Endothelial cell of umbilical vein (primary cell): ENCODE results near the gene GCNT2. TPM values are rescaled to one million over a fixed set of nuclear protein-coding genes. Genes with fewer than 3 reads are reported as not detected.

ENCODE experiments used
- BruUV-seq: library from RNA; stranded (reverse); fragments of 400-500 nt; replicated peaks from 2 replicates; lab custom pipeline; 2021; lab: Mats Ljungman, UMichigan
- CTCF ChIA-PET: fragments of 300-600, 350-600 bp; sonication (Branson Sonifier 250); formaldehyde crosslinking; loops from one replicate; lab custom pipeline; 2021; ENCODE audit warnings: antibody characterized with exemption, inconsistent platforms; lab: Charles Lee
- POLR2A ChIA-PET: fragments of 300-600, 350-600 bp; sonication (Branson Sonifier 250); formaldehyde crosslinking; loops from one replicate; lab custom pipeline; 2021; ENCODE audit warnings: antibody characterized with exemption, inconsistent platforms; lab: Charles Lee
- DNase-seq: peaks from one replicate; pipeline ENCODE4 v3.0.0-alpha.2; 2011; ENCODE audit warnings: low read depth, low spot score
- FAIRE-seq: peaks from 2 replicates; lab custom pipeline; 2011; peaks lifted over from hg19 to GRCh38; lab: Jason Lieb, UNC
- H2AFZ ChIP-seq: 2 replicates; pipeline ENCODE4 v1.6.0; 2012; ENCODE audit warnings: low read depth, low read length, control low read depth, inconsistent platforms
- H3K27ac ChIP-seq: 2 replicates; pipeline ENCODE4 v1.5.1; 2011; ENCODE audit warnings: low read depth, mild to moderate bottlenecking, control low read depth, low read length, moderate library complexity; ENCODE audit not compliant: insufficient read depth
- H3K27me3 ChIP-seq, 2 experiments: 2 replicates each; pipeline versions ENCODE4 v1.6.0 to v1.6.1; 2011; ENCODE audit warnings: low read length in 2 of 2, mixed read lengths in 1 of 2; ENCODE audit not compliant: control insufficient read depth in 2 of 2, insufficient read depth in 2 of 2
- H3K36me3 ChIP-seq, 2 experiments: 2 replicates in 1 of 2; 3 replicates in 1 of 2; pipeline ENCODE4 v1.5.1; 2011; ENCODE audit warnings: low read length in 2 of 2, mild to moderate bottlenecking in 1 of 2, moderate library complexity in 1 of 2; ENCODE audit not compliant: control insufficient read depth in 2 of 2, insufficient read depth in 2 of 2; ENCODE audit errors: extremely low read depth in 1 of 2
- H3K4me1 ChIP-seq: 3 replicates; pipeline ENCODE4 v1.5.1; 2011; ENCODE audit warnings: mild to moderate bottlenecking, low read length; ENCODE audit not compliant: control insufficient read depth, insufficient read depth; ENCODE audit errors: extremely low read depth
- H3K4me2 ChIP-seq: 2 replicates; pipeline ENCODE4 v1.6.1; 2011; ENCODE audit warnings: low read length, control low read depth, mixed read lengths; ENCODE audit not compliant: insufficient read depth
- H3K4me3 ChIP-seq, 3 experiments: fragments of 200-600 bp in 1 of 3; sonication (generic), shearing (Covaris generic) in 1 of 3; replicated peaks in 1 of 3; 2 replicates each; pipeline ENCODE4 v1.5.1; 2011 to 2016; ENCODE audit warnings: control low read depth in 3 of 3, low read length in 3 of 3, mild to moderate bottlenecking in 2 of 3, inconsistent platforms in 1 of 3, low read depth in 1 of 3, moderate library complexity in 1 of 3; ENCODE audit not compliant: insufficient read depth in 1 of 3
- H3K79me2 ChIP-seq: 2 replicates; pipeline ENCODE4 v1.6.0; 2012; ENCODE audit warnings: low read length, inconsistent platforms; ENCODE audit not compliant: control insufficient read depth, insufficient read depth
- H3K9ac ChIP-seq: replicated peaks from 2 replicates; pipeline ENCODE3; 2011; ENCODE audit warnings: low read length, control low read depth; ENCODE audit not compliant: insufficient read depth; ENCODE audit errors: extremely low read depth
- H3K9me1 ChIP-seq: replicated peaks from 3 replicates; pipeline ENCODE4 v1.6.0; 2011; ENCODE audit warnings: mild to moderate bottlenecking, low read length; ENCODE audit not compliant: control insufficient read depth, insufficient read depth; ENCODE audit errors: extremely low read depth
- H3K9me3 ChIP-seq: replicated peaks from 2 replicates; pipeline ENCODE4 v1.5.1; 2012; ENCODE audit warnings: low read length, inconsistent platforms; ENCODE audit not compliant: control insufficient read depth, insufficient read depth
- H4K20me1 ChIP-seq: replicated peaks from 2 replicates; pipeline ENCODE3; 2011; ENCODE audit warnings: mild to moderate bottlenecking, low read length; ENCODE audit not compliant: control insufficient read depth, insufficient read depth; ENCODE audit errors: extremely low read depth
- EZH2 ChIP-seq: IDR thresholded peaks from 2 replicates; pipeline ENCODE4 v1.6.1; 2012; ENCODE audit warnings: borderline replicate concordance, low read depth, mild to moderate bottlenecking, moderate library complexity, low read length, inconsistent platforms; ENCODE audit not compliant: severe bottlenecking
- FOS ChIP-seq: IDR thresholded peaks from 2 replicates; pipeline ENCODE4 v1.6.1; 2011; ENCODE audit warnings: mild to moderate bottlenecking, low read length, moderate library complexity, borderline replicate concordance; ENCODE audit not compliant: insufficient read depth
- GATA2 ChIP-seq: IDR thresholded peaks from 2 replicates; pipeline ENCODE4 v1.7.0; 2011; ENCODE audit warnings: low read depth, mild to moderate bottlenecking, moderate library complexity, mixed read lengths, low read length; ENCODE audit not compliant: insufficient read length, insufficient read depth
- JUN ChIP-seq: IDR thresholded peaks from 2 replicates; pipeline ENCODE4 v1.6.1; 2011; ENCODE audit warnings: borderline replicate concordance, low read depth; ENCODE audit not compliant: insufficient read length, insufficient read depth
- MYC ChIP-seq: IDR thresholded peaks from one replicate; pipeline ENCODE4 v1.6.1; 2011; ENCODE audit warnings: mild to moderate bottlenecking, low read depth, low read length
- POLR2A ChIP-seq: IDR thresholded peaks from 2 replicates; pipeline ENCODE4 v1.6.1; 2012; ENCODE audit warnings: low read depth, mild to moderate bottlenecking, control low read depth, low read length
- POLR2AphosphoS5 ChIP-seq: IDR thresholded peaks from 2 replicates; pipeline ENCODE4 v1.6.1; 2012; ENCODE audit warnings: low read depth, mild to moderate bottlenecking, control low read depth, low read length, moderate library complexity; ENCODE audit not compliant: insufficient read depth
- dilution Hi-C: fragments of 300-500 bp; cut with MboI; formaldehyde crosslinking; loops from one replicate; pipeline ENCODE4 v1.15.0; 2019; ENCODE audit warnings: low sequenced_read_pairs; ENCODE audit not compliant: extremely low pct_ligation_motif_present
- intact Hi-C: fragments of 100-400 bp; cut with micrococcal nuclease; formaldehyde crosslinking; loops from one replicate; pipeline ENCODE4 v1.10.0; 2022
- polyA plus RNA-seq, 4 experiments: library from polyadenylated mRNA; depleted of rRNA in 3 of 4; stranded (reverse) in 3 of 4; unstranded in 1 of 4; fragments of >200 nt; gene quantifications; 2 replicates each; pipeline versions ENCODE4 v1.2.1 to v1.2.3, GENCODE V29; 2011 to 2012; ENCODE audit warnings: missing spikeins in 1 of 4
- total RNA-seq: library from RNA; stranded (reverse); gene quantifications from 2 replicates; pipeline ENCODE4 v1.2.3, GENCODE V29; 2021
- TF ChIP-seq, protein P1 (sequence below), 2 donors: IDR thresholded peaks; 1 replicate in 1 of 2; 2 replicates in 1 of 2; pipeline ENCODE4 v1.5.1; 2011; ENCODE audit warnings: low read length in 2 of 2, mild to moderate bottlenecking in 2 of 2, moderate library complexity in 2 of 2, control low read depth in 1 of 2, inconsistent platforms in 1 of 2, low read depth in 1 of 2; ENCODE audit not compliant: insufficient read depth in 1 of 2; ENCODE audit errors: extremely low read depth in 1 of 2
- TF ChIP-seq, protein P2 (sequence below): IDR thresholded peaks from 2 replicates; pipeline ENCODE4 v1.6.1; 2011; ENCODE audit not compliant: insufficient read depth, insufficient read length

GCNT2 gene
- total and polyA plus RNA-seq, 2 donors (not counting 3 experiments of a cell fraction or from before 2014, with no cell fraction given): 3.8 to 10.9 TPM

DNA sequence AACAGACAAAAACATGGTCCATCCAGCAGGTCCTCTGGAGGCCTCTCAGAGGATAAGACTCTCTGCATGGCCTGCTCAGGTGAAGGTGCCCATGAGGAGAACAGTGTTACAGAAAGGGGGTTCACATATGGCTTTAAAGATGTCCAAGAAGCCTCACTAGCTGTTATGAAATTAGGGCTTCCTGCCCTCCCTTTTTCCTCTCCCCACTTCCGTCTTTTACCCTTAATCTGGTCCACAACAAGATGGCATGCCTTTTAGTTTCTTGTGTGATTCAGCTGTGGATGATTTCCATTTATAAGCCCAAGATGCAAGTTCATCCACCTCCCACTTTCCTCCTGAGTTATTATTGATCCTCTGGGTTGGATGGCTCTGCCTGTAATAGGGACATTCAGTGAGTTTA is 14.0 kb downstream of the GCNT2 start:
- DNase-seq (no peak), FAIRE-seq (no peak)
- ChIA-PET CTCF (no interaction called here), POLR2A (no interaction called here)
- H4K20me1 ChIP-seq: no peaks in the 10 kb centered on the region
- dilution Hi-C loops (no loop called here), intact Hi-C loops (no loop called here)
- TF ChIP-seq POLR2A: no peak
- TF ChIP-seq POLR2AphosphoS5: no peak
- TF ChIP-seq, protein P1, sequence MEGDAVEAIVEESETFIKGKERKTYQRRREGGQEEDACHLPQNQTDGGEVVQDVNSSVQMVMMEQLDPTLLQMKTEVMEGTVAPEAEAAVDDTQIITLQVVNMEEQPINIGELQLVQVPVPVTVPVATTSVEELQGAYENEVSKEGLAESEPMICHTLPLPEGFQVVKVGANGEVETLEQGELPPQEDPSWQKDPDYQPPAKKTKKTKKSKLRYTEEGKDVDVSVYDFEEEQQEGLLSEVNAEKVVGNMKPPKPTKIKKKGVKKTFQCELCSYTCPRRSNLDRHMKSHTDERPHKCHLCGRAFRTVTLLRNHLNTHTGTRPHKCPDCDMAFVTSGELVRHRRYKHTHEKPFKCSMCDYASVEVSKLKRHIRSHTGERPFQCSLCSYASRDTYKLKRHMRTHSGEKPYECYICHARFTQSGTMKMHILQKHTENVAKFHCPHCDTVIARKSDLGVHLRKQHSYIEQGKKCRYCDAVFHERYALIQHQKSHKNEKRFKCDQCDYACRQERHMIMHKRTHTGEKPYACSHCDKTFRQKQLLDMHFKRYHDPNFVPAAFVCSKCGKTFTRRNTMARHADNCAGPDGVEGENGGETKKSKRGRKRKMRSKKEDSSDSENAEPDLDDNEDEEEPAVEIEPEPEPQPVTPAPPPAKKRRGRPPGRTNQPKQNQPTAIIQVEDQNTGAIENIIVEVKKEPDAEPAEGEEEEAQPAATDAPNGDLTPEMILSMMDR (IDR thresholded peaks at IDR 0.05; ENCODE audit: extremely low read depth in 1 of 2, insufficient read depth in 1 of 2, low read depth in 1 of 2, low read length in 2 of 2): no peak
- TF ChIP-seq EZH2: no peak
- no peak for TF ChIP-seq JUN
- no peak for TF ChIP-seq GATA2
- no peak for TF ChIP-seq MYC
- no peak for TF ChIP-seq FOS
- TF ChIP-seq, protein P2, sequence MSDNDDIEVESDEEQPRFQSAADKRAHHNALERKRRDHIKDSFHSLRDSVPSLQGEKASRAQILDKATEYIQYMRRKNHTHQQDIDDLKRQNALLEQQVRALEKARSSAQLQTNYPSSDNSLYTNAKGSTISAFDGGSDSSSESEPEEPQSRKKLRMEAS: no peak
- H3K27me3 ChIP-seq: no peaks in the 10 kb centered on the region
- no peaks in the 10 kb centered on the region for H3K9me3 ChIP-seq
- H3K9ac ChIP-seq: no peak overlapping the region
- BruUV-seq: no TSS peak
- H3K4me3 ChIP-seq: no peak overlapping the region
- no peaks in the 10 kb centered on the region for H3K36me3 ChIP-seq
- no peak overlapping the region for H3K4me2 ChIP-seq
- H3K9me1 ChIP-seq: no peaks in the 10 kb centered on the region
- H2AFZ ChIP-seq: no peak overlapping the region
- H3K79me2 ChIP-seq: no peaks in the 10 kb centered on the region
- H3K27ac ChIP-seq: no peak overlapping the region
- no peaks in the 10 kb centered on the region for H3K4me1 ChIP-seq
